HG02885 (cell line): ENCODE measurements around the gene AREG.

ENCODE experiments used
- ATAC-seq: cut with Tn5 transposase; IDR thresholded peaks from one replicate; pipeline ENCODE4 v1.9.1; 2021; ENCODE audit warnings: mild to moderate bottlenecking; ENCODE audit not compliant: unreplicated experiment, poor library complexity

The AREG gene

DNA sequence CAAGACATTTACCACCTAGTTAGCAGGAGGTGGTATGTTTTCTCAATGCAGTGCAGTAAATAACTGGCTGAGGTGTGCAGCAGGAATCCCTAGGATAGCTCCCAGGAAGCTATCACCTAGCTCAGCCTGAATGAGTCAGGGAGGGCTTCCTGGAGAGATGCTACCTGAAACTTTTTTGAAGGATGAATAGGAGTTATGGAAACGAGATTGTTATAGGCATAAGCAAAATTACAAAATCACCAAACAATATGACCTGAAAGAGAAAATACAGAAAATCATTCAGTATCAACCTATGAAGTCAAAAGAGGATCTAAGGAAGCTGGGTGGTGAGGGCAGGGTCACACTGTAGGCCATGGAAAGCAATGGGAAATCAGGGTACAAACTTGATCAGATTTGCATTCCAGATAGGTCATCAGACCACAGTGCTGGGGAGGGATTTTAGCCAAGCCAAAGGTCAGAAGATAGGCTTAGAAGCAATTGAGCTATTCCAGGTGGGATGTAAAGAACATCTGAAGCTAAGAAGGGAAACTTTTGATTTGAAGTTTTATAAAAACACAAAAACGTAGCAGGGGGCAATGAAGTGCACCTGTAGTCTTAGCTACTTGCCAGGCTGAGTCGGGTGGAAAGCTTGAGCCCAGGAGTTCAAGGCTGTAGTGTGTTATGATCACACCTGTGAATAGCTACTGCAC is 11.3 kb downstream of the AREG start:
- ATAC-seq, result no peak

DNA sequence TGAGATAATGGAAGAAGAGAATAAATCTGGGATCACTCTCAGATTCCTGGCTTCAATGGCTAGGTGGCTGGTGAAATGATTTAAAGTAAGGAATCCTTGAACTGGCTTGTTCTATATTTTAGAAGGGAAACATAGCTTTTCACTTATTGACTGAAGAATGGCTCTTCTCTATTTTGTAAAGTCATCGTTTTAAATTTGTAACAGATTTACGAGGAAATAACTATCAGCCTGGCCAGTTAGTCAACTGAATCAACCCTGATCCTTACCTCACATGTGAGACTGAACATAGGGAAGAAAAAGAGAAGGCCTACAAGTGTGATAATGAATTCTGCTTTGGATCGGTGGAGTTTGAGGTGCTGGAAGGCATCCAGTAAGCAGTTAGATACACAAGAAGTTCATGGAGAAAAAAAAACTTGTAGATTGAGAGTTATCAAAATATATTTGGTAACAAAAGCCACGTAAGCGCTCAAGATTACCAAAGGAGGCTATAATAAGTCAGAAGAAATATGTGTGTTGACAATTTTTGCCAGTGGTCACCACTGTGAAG is 12.0 kb downstream of the AREG start:
- no peak for ATAC-seq

DNA sequence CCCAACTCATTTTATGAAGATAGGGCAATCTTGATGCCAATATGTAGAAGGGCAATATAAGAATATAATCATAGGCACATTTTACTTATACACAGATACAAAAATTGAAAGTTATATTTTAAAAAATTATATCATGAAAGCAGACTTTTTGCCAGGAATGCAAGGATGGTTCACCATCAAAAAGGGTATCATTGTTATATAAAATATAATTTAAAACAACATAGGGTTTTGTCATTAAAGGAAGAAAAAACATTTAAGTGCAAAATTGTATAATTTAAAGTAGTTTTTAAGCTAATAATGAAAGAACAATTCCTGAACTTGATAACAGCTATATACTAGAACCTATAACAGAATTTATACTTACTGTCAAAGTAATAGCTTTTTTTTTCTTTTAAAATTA is 15.9 kb downstream of the AREG start:
- ATAC-seq, result no peak

DNA sequence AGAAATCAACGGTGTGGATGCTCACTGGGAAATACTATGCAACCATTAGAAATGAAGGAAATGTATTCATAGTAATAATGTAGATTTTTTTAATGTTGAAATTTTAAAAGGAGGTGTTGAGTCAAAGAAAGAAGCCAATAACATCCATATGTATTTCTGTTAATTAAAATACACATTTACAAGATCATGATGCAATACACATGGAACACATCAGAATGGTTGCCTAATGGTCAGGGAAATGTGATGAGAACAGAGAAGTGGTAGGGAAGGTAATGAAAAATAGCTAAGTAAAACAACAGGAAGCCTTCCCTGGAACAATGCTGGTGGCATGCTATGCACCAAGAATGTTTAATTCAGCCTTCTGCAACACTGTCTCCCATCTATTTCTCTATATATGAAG is 18.2 kb downstream of the AREG start:
- ATAC-seq, result no peak

DNA sequence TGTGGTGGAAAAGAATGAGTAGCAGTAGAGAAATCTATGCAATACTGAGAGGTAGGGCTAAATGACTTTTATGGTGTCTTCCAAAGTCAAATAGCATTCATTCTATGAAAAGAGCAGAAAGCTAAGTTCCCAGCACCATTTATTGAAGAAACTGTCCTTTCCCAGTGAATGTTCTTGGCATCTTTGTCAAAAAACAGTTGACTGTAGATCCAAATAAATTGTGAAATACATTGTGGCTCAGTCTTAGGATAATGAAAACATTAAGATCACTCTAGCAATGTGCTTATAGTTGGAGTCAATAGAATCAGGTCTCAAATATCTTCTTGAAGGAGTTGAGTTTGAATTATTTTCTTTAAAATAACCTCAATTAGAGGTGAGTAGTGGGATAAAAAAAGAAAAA is 19.4 kb downstream of the AREG start:
- ATAC-seq, result no peak

DNA sequence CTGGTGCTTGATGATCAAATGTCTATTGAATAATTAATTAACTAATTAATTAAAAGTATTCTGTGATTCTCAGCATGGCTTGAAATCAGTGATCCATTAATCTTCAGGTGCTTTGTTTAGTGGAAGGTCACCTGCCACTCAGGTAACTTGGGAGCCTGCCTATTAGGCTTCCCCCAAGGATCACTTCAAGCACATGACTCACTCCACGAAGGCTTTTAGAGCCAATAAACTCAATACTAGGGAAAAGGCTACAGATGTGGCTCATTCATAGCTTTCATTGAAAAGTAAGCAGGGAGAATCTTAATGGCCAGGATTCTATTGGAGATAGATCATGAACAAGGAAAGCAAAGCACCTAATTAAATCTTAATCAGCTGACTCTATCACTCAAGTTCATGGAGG is 21.3 kb downstream of the AREG start:
- ATAC-seq, result no peak

DNA sequence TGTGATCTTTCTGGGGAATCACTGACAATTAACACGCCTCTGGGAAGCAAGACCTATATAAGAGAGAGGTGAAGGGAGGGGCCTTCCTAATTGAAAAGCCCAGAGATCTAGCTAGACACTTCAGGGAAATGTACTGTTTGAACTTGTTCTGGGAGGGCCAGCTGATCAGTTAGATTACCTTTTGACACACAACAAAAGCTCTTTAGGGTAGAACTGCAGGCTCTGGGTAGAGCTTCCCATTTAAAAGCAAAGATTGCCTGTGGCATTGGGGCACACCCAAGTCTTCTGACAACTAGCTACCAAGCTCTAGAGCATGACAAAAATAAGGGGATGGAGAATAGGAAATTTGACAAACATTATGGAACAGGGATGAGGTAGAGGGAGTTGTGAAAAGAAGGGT is 26.3 kb downstream of the AREG start:
- no peak for ATAC-seq

DNA sequence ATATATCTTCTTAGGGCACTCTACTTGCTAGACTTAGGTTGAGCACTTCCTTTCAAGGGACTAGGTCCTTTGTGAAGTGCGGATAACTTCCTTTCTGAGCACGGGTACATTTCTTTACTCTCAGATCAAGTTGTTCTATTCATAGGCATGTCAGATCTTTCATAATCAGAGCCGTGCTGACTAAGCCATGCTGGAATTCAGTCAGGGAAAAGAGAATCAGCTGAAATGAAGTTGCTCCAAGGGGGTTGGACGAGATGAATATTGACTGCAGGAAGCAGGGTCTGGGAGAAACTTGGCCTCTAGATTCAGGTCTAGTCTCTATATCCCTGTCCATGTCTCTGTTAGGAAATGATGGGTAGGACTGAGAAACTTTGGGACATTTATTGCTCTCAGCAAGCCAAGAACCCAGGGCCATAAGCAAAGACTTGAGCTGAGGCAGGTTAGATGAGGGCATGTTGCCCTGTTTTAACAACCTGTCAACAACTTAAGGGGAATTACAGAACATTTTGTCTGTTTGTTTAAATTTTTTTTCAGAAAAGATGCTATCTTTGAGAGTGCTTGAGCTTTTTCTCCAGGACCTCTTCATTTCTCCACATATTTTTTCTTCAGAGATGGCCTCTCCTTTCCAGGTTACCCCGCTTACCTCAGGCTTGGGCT is 28.3 kb downstream of the AREG start:
- no peak for ATAC-seq

DNA sequence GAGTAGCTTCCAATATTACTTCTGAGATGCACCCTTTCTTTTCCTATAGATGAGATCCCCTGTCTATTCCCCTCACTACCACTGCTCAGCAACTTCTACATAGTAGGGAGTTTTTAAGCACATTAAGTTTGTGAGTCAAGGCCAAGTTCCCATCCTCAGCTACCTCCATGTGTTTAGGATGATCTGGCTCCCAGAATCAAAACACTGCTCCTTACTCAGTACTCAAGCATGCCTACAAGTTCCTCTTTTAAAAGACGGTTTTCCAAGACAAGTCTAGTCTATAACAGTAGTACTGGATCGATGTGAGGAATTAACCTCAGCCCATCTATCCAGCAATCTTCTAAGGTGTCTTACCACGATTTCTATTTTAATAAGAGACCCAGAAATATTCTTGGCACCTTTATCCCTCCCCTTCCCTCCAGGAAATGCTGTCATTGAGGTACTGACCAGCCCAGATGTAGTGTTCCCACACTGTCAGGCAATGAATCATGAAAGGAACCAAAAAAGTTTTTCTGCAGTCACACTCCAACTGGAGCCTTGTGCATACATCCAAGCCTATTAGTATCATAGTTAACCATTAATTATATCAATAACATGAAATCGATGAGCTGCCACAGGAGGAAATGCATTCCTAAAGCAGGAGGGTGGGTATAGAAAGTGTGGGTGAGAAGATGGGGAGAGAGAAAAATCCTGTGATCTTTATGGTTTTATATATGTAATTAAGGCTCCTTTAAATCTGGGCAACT is 29.6 kb downstream of the AREG start:
- no peak for ATAC-seq

DNA sequence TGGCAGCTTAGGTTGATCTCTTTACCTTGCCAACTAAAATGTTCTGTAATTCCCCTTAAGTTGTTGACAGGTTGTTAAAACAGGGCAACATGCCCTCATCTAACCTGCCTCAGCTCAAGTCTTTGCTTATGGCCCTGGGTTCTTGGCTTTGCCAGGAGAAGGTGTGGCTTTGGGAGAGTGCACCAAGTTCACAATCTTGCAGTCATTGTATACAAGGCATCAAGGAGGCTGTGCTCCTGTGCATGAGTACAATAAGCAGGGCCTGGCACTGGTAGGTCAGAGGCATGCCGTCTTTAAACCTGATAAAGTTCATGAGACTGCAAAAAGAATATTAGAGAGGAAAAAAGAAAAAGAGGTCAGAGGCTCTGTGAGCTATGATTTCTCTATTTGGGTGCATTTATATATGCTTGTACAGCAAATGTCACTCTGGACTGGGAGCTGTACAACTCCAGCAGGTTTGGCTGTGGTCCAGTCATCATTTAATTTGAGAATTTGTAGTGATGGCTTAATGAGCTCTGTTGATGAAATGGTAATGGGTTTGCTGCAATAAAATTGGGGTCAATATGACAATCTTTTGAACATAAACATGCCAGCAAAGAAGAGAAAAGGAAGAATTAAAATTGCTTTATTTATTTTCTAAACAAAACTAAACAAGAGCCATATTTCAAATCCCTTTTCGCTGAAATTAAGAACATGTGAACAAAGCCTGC is 30.3 kb downstream of the AREG start:
- no peak for ATAC-seq

DNA sequence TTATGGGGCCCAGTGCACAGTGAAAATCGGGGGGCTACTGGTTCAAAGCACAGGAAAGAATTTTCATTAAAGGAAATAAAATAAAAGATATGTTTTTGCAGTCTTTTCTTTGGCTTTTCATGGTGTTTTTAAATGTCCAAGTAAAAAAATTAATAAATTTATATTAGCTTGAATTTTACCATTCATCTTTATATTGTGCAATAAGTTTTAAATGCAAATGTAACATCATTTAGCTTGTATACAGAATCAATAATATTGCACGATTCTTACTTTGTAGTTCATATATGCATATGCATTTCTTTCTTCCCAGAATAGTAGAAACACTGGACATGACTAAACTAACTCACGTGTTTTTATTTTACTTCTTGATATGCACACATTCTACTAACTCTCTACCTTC is 31.0 kb downstream of the AREG start:
- ATAC-seq, result no peak

DNA sequence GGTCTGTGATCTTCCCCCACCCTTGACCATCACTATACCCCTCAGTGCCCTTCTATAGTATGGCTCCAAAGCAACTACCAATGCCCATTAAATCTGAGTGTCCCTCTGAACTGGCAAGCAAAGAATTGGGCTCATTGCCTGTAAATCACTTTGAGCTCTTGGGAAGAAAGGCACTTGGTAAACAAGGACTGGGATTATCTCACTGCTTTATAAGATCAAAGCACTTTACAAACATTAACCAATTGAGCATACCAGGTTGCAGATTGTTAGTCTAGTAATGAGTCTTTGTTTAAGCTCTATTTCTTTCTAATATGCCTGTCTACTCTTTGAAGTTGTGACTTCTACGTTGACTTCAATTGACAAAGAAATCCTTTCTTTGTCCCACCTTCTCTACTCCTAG is 34.1 kb downstream of the AREG start:
- no peak for ATAC-seq

DNA sequence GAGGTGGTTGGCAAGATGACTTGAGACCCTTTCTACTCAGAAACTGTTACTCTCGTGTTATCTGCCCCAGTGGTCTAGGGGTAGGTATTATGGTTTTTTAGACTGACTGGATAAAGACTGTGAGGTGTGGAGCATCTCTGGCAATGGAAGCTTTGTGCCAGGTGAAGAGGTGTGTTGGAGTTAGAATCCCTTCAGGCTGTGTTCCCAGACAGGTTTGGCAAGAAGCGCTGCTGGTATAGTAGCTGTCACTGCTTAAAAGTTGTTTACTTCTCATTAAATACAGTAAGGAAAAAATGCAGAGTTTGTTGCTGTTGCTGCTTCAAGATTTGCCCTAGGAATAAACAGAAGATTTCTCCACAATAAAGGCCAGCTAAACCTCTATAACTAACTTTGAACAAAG is 35.3 kb downstream of the AREG start:
- no peak for ATAC-seq

DNA sequence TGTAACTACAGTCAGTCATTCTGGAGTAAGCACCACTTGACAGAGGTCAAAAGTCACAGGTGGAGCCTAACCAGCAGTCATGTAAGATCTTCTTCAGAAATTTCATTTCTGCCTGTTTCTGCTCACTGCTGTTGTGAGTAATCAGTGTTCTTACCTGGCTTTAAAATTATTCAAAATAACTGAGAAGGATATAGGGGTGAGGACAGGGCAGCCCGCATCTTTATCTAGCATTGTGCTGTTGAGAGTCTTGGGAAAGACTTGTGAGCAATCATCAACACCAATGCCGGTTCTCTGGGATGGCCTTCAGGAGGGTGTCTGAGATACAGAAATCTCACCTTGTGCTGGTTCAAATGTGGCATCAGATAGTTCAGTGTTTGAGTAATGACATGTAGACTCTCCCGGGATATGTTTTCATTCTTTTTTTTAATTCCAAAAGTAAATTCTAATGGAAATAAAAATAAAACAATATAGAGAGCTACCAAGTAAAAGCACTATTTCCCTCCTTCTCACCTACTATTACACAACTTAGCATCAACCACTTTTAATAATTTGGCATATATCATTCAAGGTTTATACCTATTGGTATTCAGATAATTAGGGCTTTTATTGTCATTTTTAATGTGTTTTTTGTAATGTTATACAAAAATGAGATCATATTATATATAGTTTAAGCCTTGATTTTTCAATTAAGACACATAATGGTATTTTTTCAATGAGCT is 37.1 kb downstream of the AREG start:
- ATAC-seq, result no peak

DNA sequence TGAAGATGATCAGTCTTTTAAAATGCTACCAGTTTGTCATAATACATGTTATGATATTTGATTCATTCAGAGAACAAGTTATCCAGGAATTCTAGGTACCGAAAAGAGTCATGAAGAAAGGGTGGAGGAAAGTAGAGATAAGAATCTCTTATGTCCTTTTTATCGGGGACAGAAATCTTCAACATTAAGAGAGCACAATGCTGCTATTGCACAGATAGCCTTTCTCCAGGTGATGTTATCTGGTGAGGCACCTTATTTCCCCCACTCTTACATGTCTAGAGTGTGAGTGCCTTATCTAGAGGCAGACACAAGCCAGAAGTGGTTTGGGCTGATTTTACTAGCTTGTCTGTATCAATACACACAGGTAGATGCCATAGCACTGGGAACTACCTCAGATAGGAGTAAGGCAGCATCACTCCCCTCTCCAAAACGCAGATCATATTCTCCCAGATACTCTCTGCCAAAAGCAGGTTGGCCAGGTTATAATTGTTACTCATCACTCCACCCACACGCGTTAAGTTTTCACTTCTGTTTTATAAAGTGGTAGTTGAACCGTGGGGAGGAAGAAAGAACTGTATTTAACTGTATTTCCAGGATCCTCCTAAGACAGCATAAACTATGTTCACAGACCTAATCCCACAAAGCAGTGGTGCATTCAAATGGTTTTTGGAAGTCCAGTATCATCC is 38.4 kb downstream of the AREG start:
- ATAC-seq, result no peak

DNA sequence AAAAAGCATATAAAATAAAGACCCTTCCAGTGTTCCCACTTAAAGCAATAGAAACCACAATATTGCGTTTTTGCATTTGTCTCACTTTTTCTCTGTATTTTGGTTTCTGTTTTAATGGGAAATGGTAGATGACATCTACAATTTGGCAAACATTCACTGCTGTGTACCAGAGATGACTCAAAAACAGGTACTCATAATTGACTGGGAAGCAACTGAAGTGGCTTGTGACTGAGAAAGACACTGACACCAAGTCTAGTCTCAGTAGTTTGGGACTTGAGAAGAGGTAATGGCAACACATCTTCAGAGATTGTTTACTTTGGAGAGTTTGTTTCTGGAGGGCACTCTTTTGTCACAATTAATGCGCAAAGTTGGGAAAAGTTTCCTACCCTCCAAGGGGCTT is 42.0 kb downstream of the AREG start:
- no peak for ATAC-seq

DNA sequence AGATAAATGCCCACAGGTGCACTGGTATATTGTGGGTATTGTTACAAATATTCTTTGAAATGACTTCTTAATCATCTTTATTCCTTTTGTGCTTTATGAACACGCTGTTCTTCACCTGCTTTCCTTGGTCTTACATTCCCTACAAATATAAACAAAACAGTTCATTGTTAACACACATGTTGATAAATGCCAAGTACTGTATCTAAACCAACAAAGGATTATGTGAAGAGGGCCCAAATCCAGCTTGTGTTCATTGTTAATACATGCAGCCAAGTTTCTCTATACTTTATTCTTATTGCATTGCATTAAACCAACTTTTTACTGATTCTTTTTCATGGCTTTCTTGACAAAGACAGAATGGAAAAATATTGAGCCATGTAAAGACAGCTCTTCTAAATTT is 42.8 kb downstream of the AREG start:
- ATAC-seq, result no peak

DNA sequence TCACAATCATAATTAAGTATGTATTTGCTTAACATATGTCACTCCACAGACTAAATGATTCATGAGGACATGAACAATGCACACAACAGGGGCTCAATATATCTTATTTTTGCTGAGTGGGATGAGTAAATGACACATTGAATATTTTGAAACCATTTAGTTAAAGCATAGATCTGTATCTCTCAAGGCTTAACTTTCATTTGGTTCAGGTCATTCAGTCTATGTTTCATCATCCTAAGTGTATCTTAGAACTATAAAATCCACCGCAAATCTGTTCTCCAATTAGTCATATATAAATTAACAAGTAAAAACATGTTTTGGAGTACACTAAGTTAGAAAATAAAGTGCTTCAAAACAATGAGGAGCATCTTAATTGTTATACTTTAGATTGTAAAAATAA is 45.8 kb downstream of the AREG start:
- ATAC-seq, result no peak

DNA sequence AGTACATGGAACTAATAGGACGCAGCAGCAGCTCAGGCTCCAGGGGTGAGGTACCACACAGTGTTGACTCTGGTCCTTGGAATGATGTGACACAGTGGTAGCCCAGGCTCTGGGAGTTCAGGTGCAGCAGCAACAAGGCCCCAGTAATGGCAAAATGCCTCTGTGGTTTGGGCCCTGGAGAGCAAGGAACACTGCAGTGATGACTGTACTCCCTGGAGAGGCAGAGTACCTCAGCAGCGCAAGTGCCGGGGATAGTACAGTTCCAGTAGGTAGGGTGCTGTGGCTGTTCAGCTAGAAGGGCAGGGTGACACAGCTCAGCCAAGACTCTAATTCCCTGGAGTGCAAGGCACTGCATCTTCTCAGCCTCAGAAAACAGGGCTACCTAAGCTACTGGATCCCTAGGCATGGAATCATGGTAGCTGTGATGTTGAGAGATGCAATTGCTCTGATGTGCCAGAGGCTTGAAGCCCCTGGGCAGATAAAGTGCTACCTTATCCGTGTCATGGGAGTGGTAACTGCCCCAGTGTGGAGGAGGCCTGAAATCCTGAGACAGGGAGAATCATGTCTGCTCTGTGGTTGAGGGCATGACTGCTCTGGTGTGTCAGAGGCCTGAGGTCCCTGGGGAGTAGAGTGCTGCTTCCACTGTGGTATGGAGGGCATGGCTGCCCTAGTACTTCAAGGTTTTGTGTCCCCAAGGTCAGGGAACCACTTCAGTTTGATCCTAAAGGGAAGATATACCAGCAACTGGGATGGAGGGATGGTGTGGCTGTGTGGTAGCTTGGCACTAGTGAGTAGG is 55.2 kb downstream of the AREG start:
- ATAC-seq, result no peak
